ENCODE data around the gene SCGN. TPM values are rescaled to one million over a fixed set of nuclear protein-coding genes. Genes with fewer than 3 reads are reported as not detected.

SCGN gene
- total RNA-seq, 1 donor from 2014 or later: 47.1 TPM

- no peaks in the 10 kb centered on the region for H3K4me1 Mint-ChIP-seq (ENCODE audit: unreplicated experiment)
- peaks cover 3% of the 10 kb centered on the region for H3K27me3 Mint-ChIP-seq
- no peak overlapping the region for H3K4me3 Mint-ChIP-seq
- DNase-seq (ENCODE audit: extremely low spot score, unreplicated experiment): no peak
- H3K9me3 Mint-ChIP-seq: no peaks in the 10 kb centered on the region
- no peaks in the 10 kb centered on the region for H3K36me3 Mint-ChIP-seq
- no peak overlapping the region for H3K27ac Mint-ChIP-seq
- TF ChIP-seq, protein P1, sequence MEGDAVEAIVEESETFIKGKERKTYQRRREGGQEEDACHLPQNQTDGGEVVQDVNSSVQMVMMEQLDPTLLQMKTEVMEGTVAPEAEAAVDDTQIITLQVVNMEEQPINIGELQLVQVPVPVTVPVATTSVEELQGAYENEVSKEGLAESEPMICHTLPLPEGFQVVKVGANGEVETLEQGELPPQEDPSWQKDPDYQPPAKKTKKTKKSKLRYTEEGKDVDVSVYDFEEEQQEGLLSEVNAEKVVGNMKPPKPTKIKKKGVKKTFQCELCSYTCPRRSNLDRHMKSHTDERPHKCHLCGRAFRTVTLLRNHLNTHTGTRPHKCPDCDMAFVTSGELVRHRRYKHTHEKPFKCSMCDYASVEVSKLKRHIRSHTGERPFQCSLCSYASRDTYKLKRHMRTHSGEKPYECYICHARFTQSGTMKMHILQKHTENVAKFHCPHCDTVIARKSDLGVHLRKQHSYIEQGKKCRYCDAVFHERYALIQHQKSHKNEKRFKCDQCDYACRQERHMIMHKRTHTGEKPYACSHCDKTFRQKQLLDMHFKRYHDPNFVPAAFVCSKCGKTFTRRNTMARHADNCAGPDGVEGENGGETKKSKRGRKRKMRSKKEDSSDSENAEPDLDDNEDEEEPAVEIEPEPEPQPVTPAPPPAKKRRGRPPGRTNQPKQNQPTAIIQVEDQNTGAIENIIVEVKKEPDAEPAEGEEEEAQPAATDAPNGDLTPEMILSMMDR (conservative IDR thresholded peaks at IDR 0.05): no peak
Measured at GRCh38 chr6:25691894-25692293, 39.9 kb downstream of the SCGN start.

GRCh38 chr6:25692472-25692871 lies 40.5 kb downstream of the SCGN start:
- TF ChIP-seq, protein P1 (conservative IDR thresholded peaks at IDR 0.05): no peak
- no peaks in the 10 kb centered on the region for H3K4me1 Mint-ChIP-seq (ENCODE audit: unreplicated experiment)
- H3K36me3 Mint-ChIP-seq: no peaks in the 10 kb centered on the region
- no peak for DNase-seq (ENCODE audit: extremely low spot score, unreplicated experiment)
- no peak overlapping the region for H3K4me3 Mint-ChIP-seq
- H3K9me3 Mint-ChIP-seq: no peaks in the 10 kb centered on the region
- no peak overlapping the region for H3K27ac Mint-ChIP-seq
- peaks cover 3% of the 10 kb centered on the region for H3K27me3 Mint-ChIP-seq

DNA sequence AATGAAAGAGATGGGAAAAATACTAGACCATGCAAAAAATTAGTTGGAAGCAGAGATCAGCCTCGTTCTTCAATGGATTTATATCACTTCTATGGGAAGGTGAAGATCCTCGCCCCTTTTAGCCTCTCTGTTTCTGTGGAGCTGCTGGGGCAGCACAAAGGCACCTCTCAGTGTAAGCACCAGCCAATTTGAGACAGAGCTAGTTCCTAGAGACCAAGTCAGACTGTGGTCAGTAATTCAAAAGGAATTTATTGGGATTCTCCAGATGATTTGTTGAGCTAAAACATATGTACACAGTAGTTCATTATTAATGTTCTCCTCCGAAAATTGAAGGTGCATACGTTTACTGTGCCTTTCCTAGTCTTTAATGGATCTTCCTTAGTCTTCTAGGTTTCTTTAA lies 42.4 kb downstream of the SCGN start:
- Mint-ChIP-seq H3K9me3 (no peaks in the 10 kb centered on the region), H3K4me1 (ENCODE audit: unreplicated experiment) (no peaks in the 10 kb centered on the region), H3K27ac (no peak overlapping the region), H3K27me3 (peaks cover 3% of the 10 kb centered on the region), H3K36me3 (no peaks in the 10 kb centered on the region), H3K4me3 (no peak overlapping the region)
- TF ChIP-seq, protein P1 (conservative IDR thresholded peaks at IDR 0.05): no peak
- no peak for DNase-seq (ENCODE audit: extremely low spot score, unreplicated experiment)

DNA sequence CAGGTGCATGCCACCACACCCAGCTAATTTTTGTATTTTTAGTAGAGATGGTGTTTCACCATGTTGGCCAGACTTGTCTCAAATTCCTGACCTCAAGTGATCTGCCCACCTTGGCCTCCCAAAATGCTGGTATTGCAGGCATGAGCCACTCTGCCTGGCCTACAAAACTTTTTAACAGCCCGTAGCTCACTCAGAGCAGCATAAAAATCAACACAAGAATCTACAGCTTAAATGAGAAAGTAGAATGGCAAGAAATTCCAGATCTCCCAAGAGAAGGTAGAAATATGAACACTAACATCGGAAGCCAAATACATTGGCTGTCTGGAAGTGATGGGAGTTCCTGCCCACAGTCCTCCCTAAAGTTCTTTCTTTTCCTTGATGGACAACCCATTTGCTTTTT lies 43.7 kb downstream of the SCGN start:
- H3K36me3 Mint-ChIP-seq: no peaks in the 10 kb centered on the region
- peaks cover 3% of the 10 kb centered on the region for H3K27me3 Mint-ChIP-seq

GRCh38 chr6:25697537-25698340 lies 45.7 kb downstream of the SCGN start:
- DNase-seq (ENCODE audit: extremely low spot score, unreplicated experiment): no peak
- H3K27ac Mint-ChIP-seq: no peak overlapping the region
- H3K27me3 Mint-ChIP-seq: no peaks in the 10 kb centered on the region
- peaks cover 6% of the 10 kb centered on the region for H3K4me1 Mint-ChIP-seq (ENCODE audit: unreplicated experiment)
- no peak overlapping the region for H3K4me3 Mint-ChIP-seq
- TF ChIP-seq, protein P1 (conservative IDR thresholded peaks at IDR 0.05): no peak
- H3K9me3 Mint-ChIP-seq: no peaks in the 10 kb centered on the region
- H3K36me3 Mint-ChIP-seq: no peaks in the 10 kb centered on the region

More for the DNA sequence above, 43.7 kb downstream of the SCGN start:
- Mint-ChIP-seq H3K9me3 (no peaks in the 10 kb centered on the region), H3K4me1 (ENCODE audit: unreplicated experiment) (peaks cover 5% of the 10 kb centered on the region), H3K4me3 (no peak overlapping the region), H3K27ac (no peak overlapping the region)
- DNase-seq (ENCODE audit: extremely low spot score, unreplicated experiment): no peak
- TF ChIP-seq, protein P1 (conservative IDR thresholded peaks at IDR 0.05): no peak

All from type B pancreatic cell (in vitro differentiated cells).